NCI-H69 (cell line): ENCODE results near the gene TRNT1.

Experiments used
- DNase-seq: peaks from one replicate; lab custom pipeline; 2025; lab: John Stamatoyannopoulos, UW

TRNT1 gene

GRCh38 chr3:3126477-3127431 lies at the start of gene TRNT1:
Gene TRNT1, plus strand, starts transcription at chr3:3126940. Its CDS starts 2,101 bp downstream, at chr3:3129041.
- DNase-seq, result peak; percentile 94

- peak; percentile 51 for DNase-seq
Measured at GRCh38 chr3:3080309-3080708, 46.4 kb upstream of the TRNT1 start.

GRCh38 chr3:3081381-3082233 lies 45.1 kb upstream of the TRNT1 start:
- DNase-seq, result no peak

DNA sequence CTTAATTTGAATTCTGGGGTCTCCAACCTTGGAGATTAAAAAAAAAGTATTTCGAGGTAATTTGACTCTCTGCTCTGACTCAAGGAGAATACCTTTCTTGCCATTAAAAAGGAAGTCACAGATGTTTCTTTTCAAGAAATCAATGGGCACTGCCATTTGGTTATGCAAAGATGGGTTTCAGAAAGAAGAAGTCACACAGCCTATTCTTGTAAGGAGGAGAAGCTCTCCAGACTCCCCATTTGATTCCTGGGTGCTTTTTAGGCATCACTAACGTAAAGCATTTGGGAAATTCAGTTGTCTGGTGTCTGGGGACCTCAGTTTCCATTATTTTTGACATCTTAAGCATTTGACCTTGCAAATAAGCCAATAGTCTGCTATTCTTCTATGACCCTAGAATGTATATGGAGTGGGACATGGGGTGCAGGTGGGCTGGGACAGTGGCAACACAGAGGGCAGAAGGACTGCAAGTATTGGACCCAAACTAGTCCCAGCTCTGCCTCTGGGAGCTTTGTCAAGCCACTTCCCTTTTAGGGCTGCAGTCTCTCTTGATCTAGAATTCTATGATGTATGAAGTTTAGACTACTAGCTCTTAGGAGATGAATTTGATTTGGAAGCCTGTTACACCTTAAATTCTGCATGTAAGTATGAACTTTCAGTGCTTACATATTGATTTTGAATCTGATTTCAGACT lies 44.4 kb upstream of the TRNT1 start:
- no peak for DNase-seq

- DNase-seq, result no peak
Measured at GRCh38 chr3:3084890-3085289, 41.9 kb upstream of the TRNT1 start.

- DNase-seq, result no peak
Measured at GRCh38 chr3:3085782-3086181, 41.0 kb upstream of the TRNT1 start.

DNA sequence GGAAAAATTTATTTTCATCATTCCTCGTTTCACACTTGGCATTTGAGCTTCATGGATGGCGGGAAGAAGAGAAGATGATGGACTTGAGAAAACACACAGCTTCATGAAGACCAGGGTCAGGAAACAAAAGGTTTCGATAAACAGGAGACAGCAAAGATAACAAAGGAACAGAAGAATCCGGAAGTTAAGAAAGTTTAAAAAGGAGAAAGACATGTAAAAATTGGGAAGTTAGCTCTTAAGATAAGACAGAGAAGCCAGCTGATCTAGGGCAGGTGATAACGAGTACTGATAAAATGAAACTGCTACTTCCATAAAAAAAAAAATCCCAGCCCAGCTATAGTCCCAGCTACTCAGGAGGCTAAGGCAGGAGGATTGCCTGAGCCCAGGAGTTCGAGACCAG lies 40.5 kb upstream of the TRNT1 start:
- no peak for DNase-seq

GRCh38 chr3:3087279-3087678 lies 39.5 kb upstream of the TRNT1 start:
- DNase-seq, result no peak

GRCh38 chr3:3087716-3088465 lies 38.8 kb upstream of the TRNT1 start:
- peak; percentile 2 for DNase-seq

GRCh38 chr3:3089017-3089416 lies 37.7 kb upstream of the TRNT1 start:
- no peak for DNase-seq

- DNase-seq, result no peak
Measured at GRCh38 chr3:3097958-3098357, 28.8 kb upstream of the TRNT1 start.

DNA sequence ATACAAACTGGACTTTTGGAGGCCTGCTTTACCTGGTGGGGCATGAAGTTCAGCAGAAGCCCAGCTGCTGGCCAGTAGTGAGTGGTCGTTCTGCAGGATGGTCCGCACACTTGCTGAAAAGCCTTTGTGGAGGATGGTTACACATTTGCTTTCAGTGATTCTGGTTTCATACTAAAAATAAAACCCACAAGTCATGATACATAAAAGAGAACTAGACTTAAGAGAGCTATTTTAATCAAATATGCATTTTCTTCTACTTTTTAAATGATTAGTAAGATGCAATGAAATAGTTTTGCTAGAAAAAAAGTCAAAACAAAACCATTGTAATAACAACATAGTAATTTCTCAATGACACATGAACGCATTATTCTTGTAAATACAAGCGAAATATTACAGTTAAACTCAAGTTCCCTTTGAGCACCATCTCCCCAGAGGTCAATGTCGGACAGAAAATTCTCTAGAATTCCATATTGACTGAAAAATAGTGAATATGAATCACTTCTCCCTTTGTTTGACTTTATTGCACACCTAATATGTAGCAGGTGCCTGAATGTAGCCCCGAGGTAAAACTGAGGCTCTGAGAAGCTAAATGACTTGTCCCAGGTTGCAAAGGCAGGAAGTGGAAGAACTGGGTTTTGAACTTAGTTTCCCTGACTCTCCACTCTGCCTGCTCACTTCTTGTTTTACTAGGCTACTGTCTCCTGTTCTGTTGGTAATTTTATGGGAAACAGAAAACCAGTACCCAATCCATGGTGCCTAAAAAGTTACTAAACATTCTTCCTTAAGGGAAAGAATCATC lies 24.9 kb upstream of the TRNT1 start:
- no peak for DNase-seq

DNA sequence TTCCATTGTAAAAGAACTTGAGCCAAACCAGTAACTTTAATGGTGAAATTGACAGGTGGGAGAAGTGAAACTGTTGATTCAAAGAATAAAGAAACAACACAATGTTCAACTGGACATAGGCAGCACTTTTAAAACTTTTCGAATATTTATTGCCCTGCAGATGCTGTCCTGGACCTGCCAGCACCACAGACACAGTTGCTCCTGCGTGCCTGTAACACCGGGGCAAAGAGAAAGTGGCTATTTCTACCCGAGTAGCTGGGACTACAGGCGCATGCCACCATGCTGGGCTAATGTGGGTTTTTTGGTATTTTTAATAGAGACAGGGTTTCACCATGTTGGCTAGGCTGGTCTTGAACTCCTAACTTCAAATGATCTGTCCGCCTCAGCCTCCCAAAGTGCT lies 24.0 kb upstream of the TRNT1 start:
- DNase-seq, result no peak

- DNase-seq, result no peak
Measured at GRCh38 chr3:3105246-3105645, 21.5 kb upstream of the TRNT1 start.

DNA sequence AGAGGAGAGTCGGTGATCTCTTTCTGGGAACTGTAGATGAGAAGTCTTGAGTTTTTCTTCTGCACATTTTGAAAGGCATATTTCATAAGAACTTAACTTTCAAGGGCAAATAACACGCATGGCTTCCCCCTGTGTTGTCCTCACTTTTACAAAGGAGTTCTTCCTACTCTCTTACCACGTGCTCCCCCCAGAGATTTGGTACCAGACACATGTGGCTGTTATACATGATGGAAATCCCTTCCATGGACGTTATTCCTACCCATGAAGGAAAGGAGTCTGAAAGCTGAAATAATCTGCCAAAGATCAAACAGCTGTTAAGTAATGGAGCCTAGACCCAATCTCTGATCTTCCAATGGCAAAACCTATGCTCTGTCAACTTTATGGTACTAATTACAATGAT lies 20.9 kb upstream of the TRNT1 start:
- no peak for DNase-seq

- no peak for DNase-seq
Measured at GRCh38 chr3:3107181-3107580, 19.6 kb upstream of the TRNT1 start.

- no peak for DNase-seq
Measured at GRCh38 chr3:3107858-3108257, 18.9 kb upstream of the TRNT1 start.

GRCh38 chr3:3109407-3110298 lies 17.1 kb upstream of the TRNT1 start:
- peak; percentile 42 for DNase-seq

DNA sequence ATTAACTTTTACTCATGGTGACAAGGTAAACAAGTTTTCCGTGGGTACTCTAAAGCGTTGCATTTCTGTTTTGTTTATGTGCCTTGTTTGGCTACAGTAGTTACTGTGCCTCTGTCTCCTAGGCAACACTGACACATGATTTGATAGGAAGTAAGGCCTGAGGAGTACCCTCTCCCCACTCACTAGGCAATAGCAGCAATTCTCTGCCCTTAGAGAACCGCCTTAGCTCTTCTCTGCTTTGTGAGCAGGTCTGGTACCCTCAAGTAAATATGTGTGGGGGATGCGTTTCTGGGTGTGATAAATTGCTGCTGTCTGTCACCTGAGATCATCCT lies 16.5 kb upstream of the TRNT1 start, which contains the start of gene IL5RA:
Gene IL5RA (minus strand): TSS at position 76 of the 332 bp plus-strand sequence. CDS start 5,390 bp downstream, outside the sequence.
- DNase-seq, result peak; percentile 64
